HG03108 (cell line): Measurements from ENCODE around the gene MAVS.
"Not testable (repeated sequence)": the region's sequence is repeated elsewhere in the genome, so short reads cannot be mapped to it uniquely, and the experiment has no call there.

Source experiments
- ATAC-seq: cut with Tn5 transposase; IDR thresholded peaks from one replicate; pipeline ENCODE4 v1.9.1; 2021; ENCODE audit warnings: moderate library complexity; ENCODE audit not compliant: unreplicated experiment

Gene MAVS

DNA sequence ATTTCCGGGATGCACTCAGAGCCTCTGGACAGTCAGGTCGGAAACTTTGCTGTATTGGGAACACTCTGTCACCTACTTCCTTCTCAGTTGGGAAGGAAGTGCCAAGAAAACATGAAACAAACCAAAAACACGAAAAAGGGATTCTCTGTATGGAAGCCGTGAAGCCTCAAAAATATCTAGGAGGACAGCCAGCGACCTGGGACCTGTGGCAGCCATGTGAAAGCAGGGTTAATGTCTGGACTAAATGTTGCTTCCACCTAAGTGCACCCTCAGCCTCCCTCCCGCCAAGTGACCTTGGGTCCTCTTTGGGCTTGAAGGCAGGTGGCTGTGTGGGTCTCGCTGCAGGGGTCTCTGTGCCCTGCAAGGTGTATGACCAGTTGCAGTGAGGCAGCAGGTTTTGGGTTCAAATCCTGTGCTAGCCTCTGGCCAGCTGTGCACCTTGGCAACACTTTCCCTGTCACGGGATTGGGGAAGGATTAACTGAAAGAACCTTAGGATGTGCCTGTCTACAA lies 851 bp downstream of the MAVS start:
- no peak for ATAC-seq

DNA sequence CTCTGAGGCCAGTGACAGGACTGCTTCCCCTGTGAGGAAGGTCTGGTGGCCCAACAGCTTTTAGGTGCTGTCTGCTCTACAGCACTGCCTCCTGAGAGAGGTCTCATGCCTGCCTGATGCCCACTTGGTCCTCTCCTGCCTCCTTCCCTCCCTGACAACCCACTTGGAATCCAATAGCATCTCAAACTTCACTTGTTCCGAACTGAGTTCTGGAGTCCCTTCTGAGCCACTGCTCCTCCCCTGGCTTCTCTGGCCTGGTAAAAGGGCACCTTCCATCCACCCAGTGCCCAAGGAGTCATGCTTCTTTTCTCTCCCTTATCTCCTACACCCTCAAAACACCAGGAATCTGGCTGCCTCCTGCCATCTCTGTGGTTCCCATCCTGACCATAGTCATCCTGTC lies 1.9 kb downstream of the MAVS start:
- ATAC-seq, result no peak

DNA sequence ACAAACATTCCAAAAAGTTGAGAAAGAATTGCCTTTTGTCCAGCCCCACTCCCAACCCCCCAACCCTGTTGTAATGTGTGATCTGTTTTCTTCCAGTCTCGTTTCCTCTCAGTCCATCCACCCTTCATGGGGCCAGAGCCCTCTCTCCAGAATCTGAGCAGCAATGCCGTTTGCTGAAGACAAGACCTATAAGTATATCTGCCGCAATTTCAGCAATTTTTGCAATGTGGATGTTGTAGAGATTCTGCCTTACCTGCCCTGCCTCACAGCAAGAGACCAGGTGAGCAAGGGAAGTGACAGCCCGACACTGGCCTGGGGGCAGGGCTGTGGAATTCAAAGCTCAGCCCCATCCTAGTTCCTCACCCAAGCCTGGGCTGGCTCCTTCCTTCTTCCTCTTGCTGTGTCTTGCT lies 7.8 kb downstream of the MAVS start:
- no peak for ATAC-seq

DNA sequence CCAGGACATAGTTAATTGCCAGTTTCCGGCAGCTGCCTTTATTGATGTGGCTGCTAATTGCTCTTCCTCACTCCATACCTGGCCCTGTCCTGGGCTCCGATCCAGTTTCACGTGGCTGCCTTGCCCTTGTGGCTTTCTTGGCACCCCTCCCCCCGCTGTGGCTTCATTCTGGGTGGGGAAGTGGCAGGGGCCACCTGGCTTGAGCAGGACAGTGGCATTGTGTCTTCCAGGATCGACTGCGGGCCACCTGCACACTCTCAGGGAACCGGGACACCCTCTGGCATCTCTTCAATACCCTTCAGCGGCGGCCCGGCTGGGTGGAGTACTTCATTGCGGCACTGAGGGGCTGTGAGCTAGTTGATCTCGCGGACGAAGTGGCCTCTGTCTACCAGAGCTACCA lies 10.8 kb downstream of the MAVS start:
- no peak for ATAC-seq

DNA sequence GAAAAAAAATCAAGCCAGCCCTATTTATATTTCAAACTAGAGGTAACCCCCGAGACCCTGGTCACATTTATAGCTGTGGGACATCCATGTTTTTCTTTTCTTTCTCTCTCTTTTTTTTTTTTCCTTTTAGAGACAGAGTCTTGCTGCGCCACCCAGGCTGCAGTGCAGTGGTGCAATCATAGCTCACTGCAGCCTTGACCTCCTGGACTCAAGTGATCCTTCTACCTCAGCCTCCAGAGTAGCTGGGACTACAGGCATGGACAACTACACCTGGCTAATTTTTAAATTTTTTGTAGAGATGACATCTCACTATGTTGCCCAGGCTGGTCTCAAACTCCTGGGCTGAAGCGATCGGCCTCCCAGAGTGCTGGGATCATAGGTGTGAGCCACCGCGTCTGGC lies 12.1 kb downstream of the MAVS start:
- ATAC-seq, result no peak

DNA sequence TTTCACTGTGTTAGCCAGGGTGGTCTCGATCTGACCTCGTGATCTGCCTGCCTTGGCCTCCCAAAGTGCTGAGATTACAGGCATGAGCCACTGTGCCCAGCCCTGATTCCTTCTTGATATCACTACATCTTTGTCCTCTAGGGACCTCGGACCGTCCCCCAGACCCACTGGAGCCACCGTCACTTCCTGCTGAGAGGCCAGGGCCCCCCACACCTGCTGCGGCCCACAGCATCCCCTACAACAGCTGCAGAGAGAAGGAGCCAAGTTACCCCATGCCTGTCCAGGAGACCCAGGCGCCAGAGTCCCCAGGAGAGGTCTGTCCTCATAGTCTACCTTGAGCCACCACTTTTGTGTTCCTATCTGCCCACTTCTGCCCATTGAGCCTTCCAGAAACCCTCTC lies 14.6 kb downstream of the MAVS start:
- no peak for ATAC-seq

DNA sequence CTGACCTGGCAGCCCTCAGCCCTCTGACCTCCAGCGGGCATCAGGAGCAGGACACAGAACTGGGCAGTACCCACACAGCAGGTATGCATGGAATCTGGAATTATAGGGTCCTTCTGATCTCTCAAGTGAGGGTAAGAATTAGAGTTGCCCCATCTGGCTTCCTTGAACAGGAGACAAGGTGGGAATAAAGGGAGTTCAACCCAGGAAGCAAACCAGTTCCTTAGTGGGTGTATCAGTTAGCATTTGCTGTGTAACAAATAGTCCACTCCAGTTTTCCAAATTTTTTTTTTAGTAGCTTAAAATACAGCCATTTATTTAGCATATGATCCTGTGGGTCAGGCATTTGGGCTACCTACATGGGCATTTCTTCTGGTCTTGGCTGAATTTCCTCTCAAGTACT lies 15.7 kb downstream of the MAVS start:
- ATAC-seq, result no peak

DNA sequence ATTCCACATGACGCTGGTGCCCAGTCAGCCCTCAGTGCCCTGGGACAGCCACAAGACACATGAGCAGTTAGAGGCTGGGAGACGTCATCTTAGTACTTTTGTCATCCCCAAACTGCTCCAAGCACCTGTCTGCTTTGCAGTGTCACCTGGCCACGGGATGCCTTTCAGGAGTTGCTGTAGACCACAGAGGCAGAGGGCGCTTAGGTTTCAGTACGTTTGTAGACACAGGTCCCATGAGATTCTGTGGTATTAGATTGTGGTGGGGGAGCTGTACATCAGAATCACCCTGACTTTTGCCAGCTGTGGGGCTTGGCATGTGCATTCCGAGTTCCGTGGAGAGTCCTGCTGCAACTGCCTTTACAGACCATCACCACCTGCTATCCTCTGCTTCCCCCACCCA lies 16.7 kb downstream of the MAVS start:
- peak; percentile 42 for ATAC-seq

DNA sequence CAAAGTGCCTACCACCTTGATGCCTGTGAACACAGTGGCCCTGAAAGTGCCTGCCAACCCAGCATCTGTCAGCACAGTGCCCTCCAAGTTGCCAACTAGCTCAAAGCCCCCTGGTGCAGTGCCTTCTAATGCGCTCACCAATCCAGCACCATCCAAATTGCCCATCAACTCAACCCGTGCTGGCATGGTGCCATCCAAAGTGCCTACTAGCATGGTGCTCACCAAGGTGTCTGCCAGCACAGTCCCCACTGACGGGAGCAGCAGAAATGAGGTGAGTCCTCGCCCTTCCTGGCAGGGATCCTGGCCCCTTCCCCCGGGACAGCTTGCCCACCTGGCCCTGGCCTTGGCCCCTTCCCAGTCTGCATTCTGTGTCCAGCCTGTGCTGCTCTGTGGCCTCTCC lies 17.9 kb downstream of the MAVS start:
- no peak for ATAC-seq

DNA sequence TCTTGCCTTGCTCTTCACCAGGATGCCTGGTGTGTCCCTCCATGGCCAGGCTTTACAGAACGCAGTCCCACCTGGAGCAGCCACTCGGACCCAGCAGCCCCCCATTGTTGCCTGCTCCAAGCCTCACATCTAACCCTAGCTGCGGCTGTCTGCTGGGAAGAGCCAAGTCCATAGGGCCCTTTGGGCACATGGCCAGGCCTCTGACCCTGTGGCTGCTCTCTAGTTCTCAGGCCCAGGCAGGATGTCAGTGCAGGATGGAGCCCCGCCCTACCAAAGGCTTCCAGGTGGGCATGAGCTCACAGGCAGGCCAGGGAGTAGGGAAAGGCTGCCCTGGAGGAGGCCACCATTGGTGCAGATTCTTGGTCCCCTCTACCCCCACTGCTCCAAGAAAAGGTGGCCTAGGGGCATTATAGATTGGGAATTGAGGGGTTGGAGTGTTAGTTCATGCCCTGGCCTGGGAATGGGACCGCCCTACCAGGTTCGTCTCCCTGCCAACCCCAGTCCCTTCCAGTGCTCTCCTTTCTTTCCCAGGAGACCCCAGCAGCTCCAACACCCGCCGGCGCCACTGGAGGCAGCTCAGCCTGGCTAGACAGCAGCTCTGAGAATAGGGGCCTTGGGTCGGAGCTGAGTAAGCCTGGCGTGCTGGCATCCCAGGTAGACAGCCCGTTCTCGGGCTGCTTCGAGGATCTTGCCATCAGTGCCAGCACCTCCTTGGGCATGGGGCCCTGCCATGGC lies 18.7 kb downstream of the MAVS start:
- no peak for ATAC-seq

DNA sequence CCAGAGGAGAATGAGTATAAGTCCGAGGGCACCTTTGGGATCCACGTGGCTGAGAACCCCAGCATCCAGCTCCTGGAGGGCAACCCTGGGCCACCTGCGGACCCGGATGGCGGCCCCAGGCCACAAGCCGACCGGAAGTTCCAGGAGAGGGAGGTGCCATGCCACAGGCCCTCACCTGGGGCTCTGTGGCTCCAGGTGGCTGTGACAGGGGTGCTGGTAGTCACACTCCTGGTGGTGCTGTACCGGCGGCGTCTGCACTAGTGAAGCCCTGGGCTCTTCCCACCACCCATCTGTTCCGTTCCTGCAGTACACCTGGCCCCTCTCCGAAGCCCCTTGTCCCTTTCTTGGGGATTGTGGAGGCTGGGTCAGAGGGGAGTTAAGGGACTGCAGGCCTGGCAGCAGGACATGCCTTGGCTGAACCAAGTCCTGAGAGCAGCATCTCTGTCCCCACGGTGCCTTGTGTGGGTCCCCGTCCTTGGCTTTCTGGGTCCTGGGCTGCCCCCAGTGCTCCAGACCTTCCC lies 19.3 kb downstream of the MAVS start:
- ATAC-seq, result no peak

DNA sequence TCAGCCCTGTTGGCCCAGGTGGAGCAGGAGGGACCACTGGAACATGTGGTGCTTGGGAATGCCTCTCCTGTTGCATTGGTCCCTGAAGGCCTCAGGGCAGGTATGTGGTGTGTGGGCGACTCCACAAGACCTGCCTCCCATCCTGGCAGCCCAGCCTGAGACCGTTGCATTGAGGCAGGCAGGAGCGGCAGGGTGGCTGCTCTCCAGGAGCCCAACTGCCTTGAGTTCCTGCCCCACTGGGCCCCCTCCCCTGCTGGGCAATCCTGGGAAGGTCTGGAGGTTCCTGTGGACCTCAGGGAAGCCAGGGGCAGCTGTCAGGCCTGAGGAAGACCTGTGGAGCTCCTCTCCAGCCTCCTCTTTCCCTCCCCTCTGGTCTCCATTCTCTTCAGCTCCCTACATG lies 19.8 kb downstream of the MAVS start:
- ATAC-seq, result no peak

DNA sequence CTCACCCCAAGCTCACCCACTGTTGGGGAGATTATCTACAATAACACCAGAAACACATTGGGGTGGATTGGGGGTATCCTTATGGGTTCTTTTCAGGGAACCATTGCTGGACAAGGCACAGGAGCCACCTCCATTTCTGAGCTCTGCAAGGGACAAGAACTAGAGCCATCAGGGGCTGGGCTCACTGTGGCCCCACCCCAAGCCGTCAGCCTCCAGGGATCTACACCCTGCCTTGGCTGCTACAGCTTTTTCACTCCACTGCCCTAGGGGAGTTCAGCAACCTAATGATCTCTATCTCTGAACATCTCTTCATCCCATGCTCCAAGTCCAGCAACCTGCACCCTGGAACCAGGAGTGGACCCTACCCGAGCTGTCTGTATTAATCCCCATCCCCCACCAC lies 21.2 kb downstream of the MAVS start:
- no peak for ATAC-seq

DNA sequence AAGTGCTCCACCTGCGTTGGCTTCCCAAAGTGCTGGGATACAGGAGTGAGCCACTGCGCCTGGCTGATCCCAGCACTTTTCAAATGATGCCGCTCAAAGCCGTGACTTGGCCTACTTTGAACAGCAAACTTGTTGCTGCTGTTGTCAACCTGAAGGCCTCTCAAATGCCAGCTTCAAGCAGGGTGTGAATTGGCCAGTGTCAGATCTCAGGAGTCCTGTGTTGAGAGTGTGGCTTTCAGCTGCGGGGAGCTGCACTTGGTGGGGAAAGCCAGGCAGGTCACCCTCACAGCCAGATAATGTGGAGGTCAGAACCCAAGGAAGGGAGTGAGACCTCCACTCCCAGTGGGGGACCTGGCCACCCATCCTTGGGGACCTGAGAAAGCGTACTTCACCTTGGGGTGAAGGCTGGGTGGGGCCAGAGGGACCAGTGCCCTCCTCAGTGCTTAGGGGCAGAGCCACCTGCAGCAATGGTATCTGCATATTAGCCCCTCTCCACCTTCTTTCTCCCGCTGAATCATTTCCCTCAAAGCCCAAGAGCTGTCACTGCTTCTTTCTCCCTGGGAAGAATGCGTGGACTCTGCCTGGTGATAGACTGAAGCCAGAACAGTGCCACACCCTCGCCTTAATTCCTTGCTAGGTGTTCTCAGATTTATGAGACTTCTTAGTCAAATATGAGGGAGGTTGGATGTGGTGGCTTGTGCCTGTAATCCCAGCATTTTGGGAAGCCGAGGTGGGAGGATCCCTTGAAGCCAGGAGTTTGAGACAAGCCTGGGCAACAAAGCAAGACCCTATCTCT lies 23.4 kb downstream of the MAVS start:
- no peak for ATAC-seq

DNA sequence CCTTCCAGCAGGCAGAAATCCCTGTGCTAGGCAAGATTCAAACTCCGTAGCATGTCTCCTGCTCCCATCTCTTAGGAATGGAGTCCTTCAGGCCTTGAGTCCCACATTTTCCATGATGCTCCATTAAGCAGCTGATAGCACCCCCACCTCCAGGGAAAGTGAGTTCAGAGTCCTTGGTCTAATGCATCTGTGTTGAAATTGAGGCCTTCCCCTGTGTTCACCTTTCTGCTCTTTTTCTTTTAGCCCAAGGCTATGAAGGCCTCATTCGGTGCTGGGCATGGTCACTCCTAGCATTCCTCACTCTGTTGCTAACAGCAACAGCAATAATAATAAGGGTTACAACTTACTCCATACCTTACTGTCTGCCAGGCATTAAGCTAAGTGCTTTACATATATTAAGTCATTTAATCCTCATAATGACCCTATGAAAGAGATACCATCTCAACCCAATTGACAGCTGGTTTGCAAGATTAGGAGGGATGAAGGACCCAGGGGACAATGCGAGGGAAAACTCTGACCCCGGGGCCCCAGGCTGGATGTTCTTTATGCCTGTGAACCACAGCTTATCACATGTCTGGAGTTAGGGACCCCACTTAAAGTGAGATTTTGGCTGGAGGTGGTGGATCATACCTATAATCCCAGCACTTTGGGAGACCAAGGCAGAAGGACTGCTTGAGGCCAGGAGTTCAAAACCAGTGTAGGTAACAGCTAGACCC lies 25.1 kb downstream of the MAVS start:
- no peak for ATAC-seq

DNA sequence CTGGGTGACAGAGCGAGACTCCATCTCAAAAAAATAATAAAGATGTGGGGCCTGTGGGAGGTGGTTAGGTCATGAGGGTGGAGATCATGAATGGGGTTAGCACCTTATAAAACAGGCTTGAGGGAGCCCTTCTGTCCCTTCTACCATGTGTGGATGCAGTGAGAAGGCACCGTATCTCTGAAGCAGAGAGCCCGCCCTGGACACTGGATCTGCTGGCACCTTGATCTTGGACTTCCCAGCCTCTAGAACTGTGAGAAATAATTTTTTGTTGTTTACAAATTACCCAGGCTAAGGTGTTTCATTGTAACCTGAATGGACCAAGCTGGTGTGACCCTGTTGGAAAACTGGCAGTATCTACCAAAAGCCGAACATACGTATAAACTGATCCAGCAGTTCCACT lies 26.9 kb downstream of the MAVS start:
- no peak for ATAC-seq

DNA sequence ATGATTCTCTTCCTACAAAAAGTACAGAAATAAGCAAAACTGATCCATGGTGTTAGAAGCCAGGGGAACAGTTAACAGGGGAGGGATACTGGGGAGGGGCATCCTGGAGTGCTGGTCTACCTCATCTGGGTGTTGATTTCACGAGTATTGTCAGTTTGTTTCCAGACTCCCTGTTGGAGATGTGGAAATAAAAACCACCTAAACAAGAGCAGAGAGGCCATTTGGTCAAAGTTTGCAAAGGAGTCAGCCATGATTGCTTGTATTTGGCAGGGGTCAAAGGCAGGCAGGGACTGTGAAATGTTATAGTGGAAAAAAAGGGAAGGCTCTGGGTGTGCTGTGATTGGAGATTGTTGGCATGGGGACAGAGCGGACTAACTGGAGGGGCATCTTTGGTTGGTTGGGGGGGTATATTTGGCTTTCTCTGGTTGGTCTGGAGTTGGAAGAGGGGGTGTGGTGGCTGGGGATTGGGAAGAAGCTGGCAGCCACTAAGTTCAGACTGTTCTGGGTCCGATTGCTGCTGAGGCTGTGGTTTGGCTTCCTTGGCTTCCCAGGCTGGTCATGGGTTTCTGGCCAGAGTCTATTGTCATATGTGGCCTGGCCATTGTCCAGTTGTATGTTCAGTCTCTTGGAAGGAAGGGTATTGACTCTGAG lies 27.7 kb downstream of the MAVS start:
- no peak for ATAC-seq

DNA sequence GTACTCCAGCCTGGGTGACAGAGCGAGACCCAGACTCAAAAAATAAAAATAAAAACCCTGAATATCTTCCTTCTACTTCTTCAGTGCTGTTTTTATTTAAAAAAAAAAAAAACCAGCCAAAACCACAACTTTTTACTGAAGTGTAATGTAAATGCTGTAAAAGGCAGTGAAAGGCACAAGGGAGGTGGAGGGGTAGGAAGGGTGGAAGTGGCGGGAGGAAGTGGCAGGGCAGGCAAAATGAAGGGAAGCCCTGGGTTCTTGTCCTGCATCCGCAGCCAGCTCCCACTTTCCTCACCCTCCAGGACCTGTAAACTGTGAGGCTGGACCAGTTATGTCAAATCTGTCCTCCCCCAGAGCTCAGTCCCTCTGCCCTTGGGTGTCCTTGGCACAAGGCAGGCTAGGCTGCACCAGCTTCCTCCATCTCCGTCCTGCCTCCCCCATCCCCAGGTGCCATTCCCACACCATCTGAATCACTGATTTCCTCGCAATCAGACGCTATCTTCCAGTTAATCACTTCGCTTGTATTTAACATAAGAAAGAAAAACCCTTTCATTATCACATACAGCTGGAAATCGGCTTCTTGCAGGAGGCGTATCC lies 28.8 kb downstream of the MAVS start:
- no peak for ATAC-seq

DNA sequence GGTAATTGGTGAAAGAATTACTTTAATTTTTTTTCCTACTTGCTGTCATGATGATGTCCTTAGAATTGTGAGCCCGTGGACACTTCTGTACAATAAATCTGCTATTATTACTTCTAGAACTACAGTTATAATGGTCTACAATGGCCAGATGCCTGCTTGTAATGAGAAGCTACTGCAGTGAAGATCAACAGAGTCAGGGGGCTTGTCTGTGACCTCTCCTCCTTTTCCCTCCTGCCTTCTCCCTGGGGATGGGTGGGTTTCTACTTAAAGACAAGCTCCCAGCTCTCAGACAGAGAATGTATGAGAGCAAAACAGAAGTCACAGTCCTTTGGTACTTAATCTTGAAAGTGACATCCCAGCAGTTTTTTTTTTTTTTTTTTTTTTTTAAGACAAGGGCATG lies 29.4 kb downstream of the MAVS start:
- ATAC-seq, result no peak

DNA sequence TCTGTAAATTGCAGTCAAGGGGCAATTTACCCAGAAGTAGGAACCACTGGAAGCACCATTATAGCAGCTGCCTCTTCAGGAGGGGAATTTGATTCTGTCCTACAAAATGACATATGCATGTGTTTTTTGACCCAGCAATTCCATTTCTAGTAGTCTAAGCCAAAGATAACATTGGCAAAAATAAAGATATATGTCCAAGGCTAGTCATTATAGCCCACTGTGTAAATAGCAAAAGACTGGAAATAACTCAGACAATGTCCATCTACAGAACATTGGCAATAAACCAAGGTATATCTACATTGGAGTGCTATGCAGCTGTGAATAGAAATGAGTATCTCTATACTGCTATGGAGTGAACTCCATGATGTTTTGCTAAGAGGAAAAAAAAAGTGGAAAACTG lies 30.0 kb downstream of the MAVS start:
- no peak for ATAC-seq

DNA sequence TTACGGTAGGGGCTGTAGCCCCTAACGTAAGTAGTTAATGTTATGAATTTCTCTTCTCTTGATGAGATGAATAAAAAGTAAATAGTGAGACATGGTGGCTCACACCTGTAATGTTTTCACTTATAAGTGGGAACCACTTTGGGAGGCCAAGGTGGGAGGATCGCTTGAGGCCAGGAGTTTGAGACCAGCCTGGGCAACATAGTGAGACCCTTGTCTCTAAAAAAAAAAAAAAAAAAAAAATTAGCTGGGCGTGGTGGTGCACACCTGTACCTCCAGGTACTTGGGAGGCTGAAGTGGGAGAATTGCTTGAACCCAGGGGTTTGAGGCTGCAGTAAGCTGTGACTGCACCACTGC lies 32.3 kb downstream of the MAVS start:
- not testable (repeated sequence) for ATAC-seq
